A673 (cell line): ENCODE measurements around the gene ACER1.
"Not testable (repeated sequence)": the region's sequence is repeated elsewhere in the genome, so short reads cannot be mapped to it uniquely, and the experiment has no call there.

Source experiments
- CTCF ChIP-seq: fragments of 300-800, 200-600 bp; sonication (generic); conservative IDR thresholded peaks from 2 replicates; pipeline ENCODE4 v1.5.1; 2017; ENCODE audit warnings: low read depth, mild to moderate bottlenecking, antibody characterized with exemption, low read length, moderate library complexity, mixed read lengths
- EZH2 ChIP-seq: fragments of 200-600 bp; sonication (generic); IDR thresholded peaks from 2 replicates; pipeline ENCODE4 v1.6.1; 2017; ENCODE audit warnings: borderline replicate concordance, low read depth, mild to moderate bottlenecking, mixed read lengths, antibody characterized with exemption, low read length; ENCODE audit not compliant: poor library complexity, severe bottlenecking

- not testable (repeated sequence) for TF ChIP-seq CTCF, EZH2
These were observed 17.8 kb downstream of the ACER1 start for GRCh38 chr19:6315646-6316045.
